AML-193 (cell line): Measurements from ENCODE around the gene CSN1S1.

ENCODE experiments used
- DNase-seq, 2 experiments: peaks; one replicate each; lab custom pipeline; 2025; lab: John Stamatoyannopoulos, UW

Gene CSN1S1

DNA sequence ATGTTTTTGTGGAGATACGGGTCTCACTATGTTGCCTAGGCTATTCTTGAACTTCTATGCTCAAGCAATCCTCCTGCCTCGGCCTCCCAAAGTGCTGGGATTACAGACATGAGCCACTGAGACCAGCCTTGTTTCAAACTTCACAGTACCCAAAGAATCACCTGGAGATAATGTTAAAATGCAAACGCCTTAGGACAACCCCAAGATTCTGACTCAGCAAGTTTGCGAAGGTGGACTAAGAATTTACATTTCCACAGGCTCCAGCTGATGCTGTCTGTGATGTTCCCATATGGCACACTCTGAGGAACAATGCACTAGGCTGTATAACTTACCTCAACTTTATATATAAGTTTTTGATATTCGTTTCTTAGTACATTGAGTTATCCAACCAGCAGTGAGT, 63.9 kb downstream of the CSN1S1 start:
- no peak for DNase-seq

DNA sequence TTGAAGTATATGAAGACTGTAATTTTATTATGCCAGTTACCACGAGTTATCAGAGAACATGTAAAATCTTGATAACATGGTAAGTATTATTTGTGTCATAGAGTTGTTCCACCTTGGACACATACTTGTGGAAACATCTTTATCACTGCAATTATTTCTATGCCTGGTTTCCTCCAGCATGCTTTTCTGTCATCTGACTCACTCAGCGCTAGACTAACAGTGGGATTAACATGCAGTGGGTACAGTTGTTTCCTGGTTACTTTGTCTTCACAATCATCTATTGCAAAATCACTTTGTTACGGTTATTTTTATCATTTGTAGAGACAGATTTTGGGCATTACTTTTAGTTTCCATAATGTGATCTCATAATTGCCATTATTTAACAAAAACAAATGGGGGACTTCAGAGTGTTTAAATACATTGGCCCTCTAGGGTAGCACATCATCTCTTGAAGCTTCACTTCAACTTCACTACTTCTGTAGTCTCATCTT, 64.7 kb downstream of the CSN1S1 start, which contains the start of gene STATH:
Gene STATH, plus strand, starts transcription at position 441 of the 491 bp plus-strand sequence. CDS start 2,472 bp downstream, outside the sequence.
- DNase-seq, result no peak
